ENCODE results near the gene UQCRHL.

DNA sequence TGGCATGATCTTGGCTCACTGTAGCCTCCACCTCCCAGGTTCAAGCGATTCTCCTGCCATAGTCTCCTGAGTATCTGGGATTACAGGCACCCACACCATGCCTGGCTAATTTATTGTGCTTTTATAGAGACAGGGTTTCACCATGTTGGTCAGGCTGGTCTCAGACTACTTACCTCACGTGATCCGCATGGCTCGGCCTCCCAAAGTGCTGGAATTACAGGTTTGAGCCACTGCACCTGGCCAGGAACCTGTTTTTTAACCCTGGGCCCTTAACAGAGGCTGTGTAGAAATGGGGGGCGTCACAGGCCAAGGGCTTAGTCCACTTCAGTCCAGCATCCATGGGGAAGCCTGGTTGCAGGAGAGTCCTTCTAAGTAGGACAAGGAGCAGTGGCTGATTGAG, 39.5 kb downstream of the UQCRHL start:
- TF ChIP-seq, protein P1, sequence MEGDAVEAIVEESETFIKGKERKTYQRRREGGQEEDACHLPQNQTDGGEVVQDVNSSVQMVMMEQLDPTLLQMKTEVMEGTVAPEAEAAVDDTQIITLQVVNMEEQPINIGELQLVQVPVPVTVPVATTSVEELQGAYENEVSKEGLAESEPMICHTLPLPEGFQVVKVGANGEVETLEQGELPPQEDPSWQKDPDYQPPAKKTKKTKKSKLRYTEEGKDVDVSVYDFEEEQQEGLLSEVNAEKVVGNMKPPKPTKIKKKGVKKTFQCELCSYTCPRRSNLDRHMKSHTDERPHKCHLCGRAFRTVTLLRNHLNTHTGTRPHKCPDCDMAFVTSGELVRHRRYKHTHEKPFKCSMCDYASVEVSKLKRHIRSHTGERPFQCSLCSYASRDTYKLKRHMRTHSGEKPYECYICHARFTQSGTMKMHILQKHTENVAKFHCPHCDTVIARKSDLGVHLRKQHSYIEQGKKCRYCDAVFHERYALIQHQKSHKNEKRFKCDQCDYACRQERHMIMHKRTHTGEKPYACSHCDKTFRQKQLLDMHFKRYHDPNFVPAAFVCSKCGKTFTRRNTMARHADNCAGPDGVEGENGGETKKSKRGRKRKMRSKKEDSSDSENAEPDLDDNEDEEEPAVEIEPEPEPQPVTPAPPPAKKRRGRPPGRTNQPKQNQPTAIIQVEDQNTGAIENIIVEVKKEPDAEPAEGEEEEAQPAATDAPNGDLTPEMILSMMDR (IDR thresholded peaks at IDR 0.05; ENCODE audit: low read depth, low read length, poor library complexity, severe bottlenecking) = no peak
- TF ChIP-seq EZH2phosphoT487 (IDR thresholded peaks at IDR 0.05; ENCODE audit: borderline replicate concordance, low read length) = no peak
